HepG2 (cell line): Measurements from ENCODE around the gene MRPL14. TPM values are rescaled to one million over a fixed set of nuclear protein-coding genes. Genes with fewer than 3 reads are reported as not detected.

Experiments
- ARID2 ChIP-seq: sonication (generic); formaldehyde crosslinking; IDR thresholded peaks from 2 replicates; pipeline ENCODE4 v1.8.1; 2022; ENCODE audit warnings: mild to moderate bottlenecking, missing genetic modification reagents, borderline replicate concordance
- ATF1 ChIP-seq: IDR thresholded peaks from 2 replicates; pipeline ENCODE4 v1.6.1; 2016; ENCODE audit warnings: mild to moderate bottlenecking, control low read depth
- ATF7-NPFF ChIP-seq: sonication (generic); formaldehyde crosslinking; IDR thresholded peaks from 2 replicates; pipeline ENCODE4 v1.8.1; 2023; ENCODE audit warnings: mild to moderate bottlenecking, low read depth, missing genetic modification reagents, moderate library complexity
- EP300 ChIP-seq, 3 experiments: sonication (generic) in 1 of 3; formaldehyde crosslinking in 1 of 3; IDR thresholded peaks; 2 replicates each; pipeline versions ENCODE4 v1.5.1 to v1.6.1; 2011 to 2020; ENCODE audit warnings: low read depth in 2 of 3, low read length in 2 of 3, borderline replicate concordance in 1 of 3, improper control_type of control experiment in 1 of 3, mild to moderate bottlenecking in 1 of 3, missing genetic modification reagents in 1 of 3, moderate library complexity in 1 of 3
- EZH2 ChIP-seq: conservative IDR thresholded peaks from 2 replicates; pipeline ENCODE4 v1.6.1; 2012; ENCODE audit warnings: mild to moderate bottlenecking, low read depth, low read length, moderate library complexity
- GABPA ChIP-seq, 2 experiments: IDR thresholded peaks; 2 replicates each; pipeline ENCODE4 v1.6.1; 2011 to 2016; ENCODE audit warnings: low read depth in 2 of 2, low read length in 1 of 2, missing biosample characterization in 1 of 2, missing genetic modification characterization in 1 of 2
- KAT8 ChIP-seq: IDR thresholded peaks from 2 replicates; pipeline ENCODE4 v1.6.1; 2016; ENCODE audit warnings: missing genetic modification reagents, missing compliant biosample characterization
- KDM2A ChIP-seq: sonication (generic); formaldehyde crosslinking; IDR thresholded peaks from 2 replicates; pipeline ENCODE4 v1.4.0; 2020; ENCODE audit warnings: low read depth, missing genetic modification reagents, borderline replicate concordance
- KMT2B ChIP-seq: IDR thresholded peaks from 2 replicates; pipeline ENCODE4 v1.6.1; 2016; ENCODE audit warnings: missing genetic modification reagents, missing compliant biosample characterization
- PHF5A ChIP-seq: IDR thresholded peaks from one replicate; pipeline ENCODE4 v1.6.1; 2018; ENCODE audit warnings: low read depth, missing genetic modification reagents; ENCODE audit not compliant: unreplicated experiment
- POGZ ChIP-seq: sonication (generic); formaldehyde crosslinking; IDR thresholded peaks from 2 replicates; pipeline ENCODE4 v1.4.0; 2020; ENCODE audit warnings: mild to moderate bottlenecking, missing genetic modification reagents
- RARG ChIP-seq: sonication (generic); formaldehyde crosslinking; IDR thresholded peaks from 2 replicates; pipeline ENCODE4 v1.4.0; 2020; ENCODE audit warnings: low read depth, mild to moderate bottlenecking, missing genetic modification reagents
- RXRB ChIP-seq: IDR thresholded peaks from 2 replicates; pipeline ENCODE4 v1.6.1; 2016; ENCODE audit warnings: borderline replicate concordance, missing genetic modification reagents, missing compliant biosample characterization
- TCF7L2 ChIP-seq: IDR thresholded peaks from 2 replicates; pipeline ENCODE4 v1.6.1; 2011; ENCODE audit warnings: mild to moderate bottlenecking, low read depth, low read length, moderate library complexity
- ZNF383 ChIP-seq: sonication (generic); formaldehyde crosslinking; IDR thresholded peaks from 2 replicates; pipeline ENCODE4 v1.4.0; 2020; ENCODE audit warnings: missing genetic modification reagents, mild to moderate bottlenecking, borderline replicate concordance
- polyA plus RNA-seq, 8 experiments: library from polyadenylated mRNA; depleted of rRNA in 3 of 8; stranded (reverse) in 7 of 8; unstranded in 1 of 8; fragments of >200 nt; fragmentation: Illumina TruSeq in 4 of 8; extraction: Trizol in 4 of 8; gene quantifications; 2 replicates each; pipeline versions ENCODE4 v1.2.1 to v1.2.3, GENCODE V29; 2011 to 2016; ENCODE audit warnings: low read depth in 4 of 8, missing spikeins in 1 of 8, mixed read lengths in 1 of 8; ENCODE audit not compliant: insufficient read depth in 1 of 8
- total RNA-seq, 5 experiments: library from RNA; depleted of rRNA; stranded (reverse); fragments of >200 nt; fragmentation: Illumina TruSeq; extraction: Trizol; gene quantifications; 2 replicates each; pipeline ENCODE4 v1.2.3, GENCODE V29; 2016; ENCODE audit warnings: low read depth in 1 of 5
- TF ChIP-seq, protein P1 (sequence below): sonication (generic); formaldehyde crosslinking; IDR thresholded peaks from 2 replicates; pipeline ENCODE4 v1.5.1; 2020; ENCODE audit warnings: mild to moderate bottlenecking, missing genetic modification reagents, borderline replicate concordance
- TF ChIP-seq, protein P2 (sequence below), 2 experiments: sonication (generic) in 1 of 2; formaldehyde crosslinking in 1 of 2; IDR thresholded peaks; 2 replicates each; pipeline versions ENCODE4 v1.6.1 to v1.9.0; 2014 to 2022; ENCODE audit warnings: antibody characterized with exemption in 1 of 2, borderline replicate concordance in 1 of 2, inconsistent platforms in 1 of 2, low read depth in 1 of 2, missing genetic modification reagents in 1 of 2
- TF ChIP-seq, protein P3 (sequence below): IDR thresholded peaks from 2 replicates; pipeline ENCODE4 v1.6.1; 2016; ENCODE audit warnings: low read depth, borderline replicate concordance
- TF ChIP-seq, protein P4 (sequence below): sonication (generic); formaldehyde crosslinking; IDR thresholded peaks from 2 replicates; pipeline ENCODE4 v1.4.0; 2020; ENCODE audit warnings: missing genetic modification reagents

The MRPL14 gene
- total and polyA plus RNA-seq, 2 of the 13 experiments (the other 11 are each of a cell fraction or from before 2014, with no cell fraction given), result 157 to 178 TPM

DNA sequence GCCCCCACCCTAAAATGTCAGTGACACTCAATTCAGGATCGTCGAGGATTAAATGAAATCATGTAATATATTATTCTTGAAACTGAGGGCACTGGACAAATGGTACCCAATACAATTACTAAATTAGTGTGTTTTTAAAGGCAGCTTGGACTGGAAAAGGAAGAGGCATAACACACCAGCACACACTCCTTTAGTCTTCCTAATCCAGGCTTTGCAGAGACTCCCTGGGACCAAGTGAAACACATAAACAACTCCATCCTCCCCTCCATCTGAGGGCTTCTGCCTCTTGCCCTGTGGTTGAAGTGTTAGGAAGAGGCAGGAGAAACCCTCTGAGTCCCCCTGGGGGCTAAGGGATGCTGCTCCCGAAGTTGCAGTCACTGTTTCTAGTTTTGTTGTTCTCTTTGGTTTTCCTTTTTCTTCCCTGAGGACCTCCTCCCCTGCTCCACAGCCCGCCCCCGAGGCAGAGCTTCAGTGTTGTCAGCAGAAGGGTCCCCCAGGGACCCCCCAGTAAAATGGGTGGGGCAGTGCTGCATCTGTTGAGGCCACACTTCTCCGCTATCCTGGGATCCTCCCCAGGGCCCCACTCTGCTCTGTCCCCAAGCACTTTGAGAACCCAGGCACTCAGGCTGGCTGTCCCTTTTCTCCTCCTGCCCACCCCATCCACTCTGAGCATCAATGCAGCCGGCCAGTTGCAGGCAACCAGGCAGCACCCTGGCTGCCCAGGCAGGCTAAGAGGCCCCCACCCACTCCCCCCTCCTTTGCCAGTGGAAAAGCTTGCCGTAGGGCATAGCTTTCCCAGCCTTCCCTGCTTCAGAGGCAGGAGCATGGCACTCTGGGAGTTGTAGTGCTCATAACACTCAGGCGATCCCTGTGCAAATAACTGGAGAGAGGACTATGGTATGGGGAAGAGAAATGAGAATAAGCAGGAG lies 6.0 kb upstream of the MRPL14 start (continued):
- TF ChIP-seq ATF1 (CRISPR knock-in tag), result 0 out of 2 replicates have a peak, but pooled peaks have one; percentile 14
- TF ChIP-seq, protein P1, sequence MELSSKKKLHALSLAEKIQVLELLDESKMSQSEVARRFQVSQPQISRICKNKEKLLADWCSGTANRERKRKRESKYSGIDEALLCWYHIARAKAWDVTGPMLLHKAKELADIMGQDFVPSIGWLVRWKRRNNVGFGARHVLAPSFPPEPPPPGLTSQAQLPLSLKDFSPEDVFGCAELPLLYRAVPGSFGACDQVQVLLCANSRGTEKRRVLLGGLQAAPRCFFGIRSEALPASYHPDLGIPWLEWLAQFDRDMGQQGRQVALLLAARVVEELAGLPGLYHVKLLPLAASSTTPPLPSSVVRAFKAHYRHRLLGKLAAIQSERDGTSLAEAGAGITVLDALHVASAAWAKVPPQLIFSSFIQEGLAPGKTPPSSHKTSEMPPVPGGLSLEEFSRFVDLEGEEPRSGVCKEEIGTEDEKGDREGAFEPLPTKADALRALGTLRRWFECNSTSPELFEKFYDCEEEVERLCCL (CRISPR knock-in tag), result no peak
- TF ChIP-seq KAT8 (CRISPR knock-in tag), result no peak
- TF ChIP-seq RARG (CRISPR knock-in tag), result no peak
- TF ChIP-seq, protein P2, sequence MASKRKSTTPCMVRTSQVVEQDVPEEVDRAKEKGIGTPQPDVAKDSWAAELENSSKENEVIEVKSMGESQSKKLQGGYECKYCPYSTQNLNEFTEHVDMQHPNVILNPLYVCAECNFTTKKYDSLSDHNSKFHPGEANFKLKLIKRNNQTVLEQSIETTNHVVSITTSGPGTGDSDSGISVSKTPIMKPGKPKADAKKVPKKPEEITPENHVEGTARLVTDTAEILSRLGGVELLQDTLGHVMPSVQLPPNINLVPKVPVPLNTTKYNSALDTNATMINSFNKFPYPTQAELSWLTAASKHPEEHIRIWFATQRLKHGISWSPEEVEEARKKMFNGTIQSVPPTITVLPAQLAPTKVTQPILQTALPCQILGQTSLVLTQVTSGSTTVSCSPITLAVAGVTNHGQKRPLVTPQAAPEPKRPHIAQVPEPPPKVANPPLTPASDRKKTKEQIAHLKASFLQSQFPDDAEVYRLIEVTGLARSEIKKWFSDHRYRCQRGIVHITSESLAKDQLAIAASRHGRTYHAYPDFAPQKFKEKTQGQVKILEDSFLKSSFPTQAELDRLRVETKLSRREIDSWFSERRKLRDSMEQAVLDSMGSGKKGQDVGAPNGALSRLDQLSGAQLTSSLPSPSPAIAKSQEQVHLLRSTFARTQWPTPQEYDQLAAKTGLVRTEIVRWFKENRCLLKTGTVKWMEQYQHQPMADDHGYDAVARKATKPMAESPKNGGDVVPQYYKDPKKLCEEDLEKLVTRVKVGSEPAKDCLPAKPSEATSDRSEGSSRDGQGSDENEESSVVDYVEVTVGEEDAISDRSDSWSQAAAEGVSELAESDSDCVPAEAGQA (IDR thresholded peaks at IDR 0.05; ENCODE audit: low read depth), result no peak
- TF ChIP-seq, protein P2 (CRISPR knock-in tag; IDR thresholded peaks at IDR 0.05; ENCODE audit: borderline replicate concordance), result no peak
- TF ChIP-seq TCF7L2, result no peak
- no peak for TF ChIP-seq ZNF383 (CRISPR knock-in tag)
- TF ChIP-seq, protein P3, sequence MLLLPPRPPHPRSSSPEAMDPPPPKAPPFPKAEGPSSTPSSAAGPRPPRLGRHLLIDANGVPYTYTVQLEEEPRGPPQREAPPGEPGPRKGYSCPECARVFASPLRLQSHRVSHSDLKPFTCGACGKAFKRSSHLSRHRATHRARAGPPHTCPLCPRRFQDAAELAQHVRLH (CRISPR knock-in tag), result no peak
- TF ChIP-seq, protein P4, sequence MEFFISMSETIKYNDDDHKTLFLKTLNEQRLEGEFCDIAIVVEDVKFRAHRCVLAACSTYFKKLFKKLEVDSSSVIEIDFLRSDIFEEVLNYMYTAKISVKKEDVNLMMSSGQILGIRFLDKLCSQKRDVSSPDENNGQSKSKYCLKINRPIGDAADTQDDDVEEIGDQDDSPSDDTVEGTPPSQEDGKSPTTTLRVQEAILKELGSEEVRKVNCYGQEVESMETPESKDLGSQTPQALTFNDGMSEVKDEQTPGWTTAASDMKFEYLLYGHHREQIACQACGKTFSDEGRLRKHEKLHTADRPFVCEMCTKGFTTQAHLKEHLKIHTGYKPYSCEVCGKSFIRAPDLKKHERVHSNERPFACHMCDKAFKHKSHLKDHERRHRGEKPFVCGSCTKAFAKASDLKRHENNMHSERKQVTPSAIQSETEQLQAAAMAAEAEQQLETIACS, result no peak
- no peak for TF ChIP-seq KDM2A (CRISPR knock-in tag)
- TF ChIP-seq POGZ (CRISPR knock-in tag), result no peak
- TF ChIP-seq ATF7-NPFF (CRISPR knock-in tag), result no peak
- TF ChIP-seq RXRB (CRISPR knock-in tag), result no peak
- TF ChIP-seq GABPA (IDR thresholded peaks at IDR 0.05; ENCODE audit: low read depth, low read length), result no peak
- peak; percentile 50; the same call in 1 of the 2 replicates for TF ChIP-seq GABPA (CRISPR knock-in tag; IDR thresholded peaks at IDR 0.05; ENCODE audit: low read depth)
- no peak for TF ChIP-seq KMT2B (CRISPR knock-in tag)
- TF ChIP-seq ARID2 (CRISPR knock-in tag), result no peak
- no peak for TF ChIP-seq PHF5A (CRISPR knock-in tag)
- no peak for TF ChIP-seq EZH2
- no peak for TF ChIP-seq EP300 (IDR thresholded peaks at IDR 0.05; ENCODE audit: low read depth in 2 of 2, low read length in 2 of 2)
- no peak for TF ChIP-seq EP300 (CRISPR knock-in tag; IDR thresholded peaks at IDR 0.05; ENCODE audit: borderline replicate concordance)
